Amniotic stem cell (primary cell): Measurements from ENCODE around the gene CDC42SE2.

ENCODE experiments used
- DNase-seq: peaks from one replicate; lab custom pipeline; 2025; lab: John Stamatoyannopoulos, UW

The CDC42SE2 gene

GRCh38 chr5:131263648-131264450 lies at the start of gene CDC42SE2:
CDC42SE2 (plus strand) TSS chr5:131264053; CDS start chr5:131359494, 95,441 bp downstream.
- peak; percentile 68 for DNase-seq

- no peak for DNase-seq
Observed at GRCh38 chr5:131214609-131215227, 49.1 kb upstream of the CDC42SE2 start.

GRCh38 chr5:131217791-131218190 lies 46.1 kb upstream of the CDC42SE2 start:
- no peak for DNase-seq

- DNase-seq, result no peak
Observed at GRCh38 chr5:131218392-131218791, 45.5 kb upstream of the CDC42SE2 start.

- DNase-seq, result no peak
Observed at GRCh38 chr5:131220566-131220965, 43.3 kb upstream of the CDC42SE2 start.

GRCh38 chr5:131221008-131221703 lies 42.7 kb upstream of the CDC42SE2 start:
- DNase-seq, result no peak

GRCh38 chr5:131221888-131222287 lies 42.0 kb upstream of the CDC42SE2 start:
- DNase-seq, result no peak

- no peak for DNase-seq
Observed at GRCh38 chr5:131222731-131223130, 41.1 kb upstream of the CDC42SE2 start.

GRCh38 chr5:131223751-131224386 lies 40.0 kb upstream of the CDC42SE2 start:
- no peak for DNase-seq

- no peak for DNase-seq
Observed at GRCh38 chr5:131224387-131225201, 39.3 kb upstream of the CDC42SE2 start.

GRCh38 chr5:131225282-131225974 lies 38.4 kb upstream of the CDC42SE2 start:
- DNase-seq, result no peak

- no peak for DNase-seq
Observed at GRCh38 chr5:131226899-131227298, 37.0 kb upstream of the CDC42SE2 start.

GRCh38 chr5:131228646-131229045 lies 35.2 kb upstream of the CDC42SE2 start:
- DNase-seq, result no peak

- DNase-seq, result no peak
Observed at GRCh38 chr5:131229623-131230022, 34.2 kb upstream of the CDC42SE2 start.

GRCh38 chr5:131230406-131230805 lies 33.4 kb upstream of the CDC42SE2 start:
- no peak for DNase-seq

GRCh38 chr5:131239686-131240085 lies 24.2 kb upstream of the CDC42SE2 start:
- DNase-seq, result no peak

GRCh38 chr5:131242728-131243255 lies 21.1 kb upstream of the CDC42SE2 start:
- peak; percentile 69 for DNase-seq

- DNase-seq, result no peak
Observed at GRCh38 chr5:131245312-131245711, 18.5 kb upstream of the CDC42SE2 start.

- DNase-seq, result no peak
Observed at GRCh38 chr5:131245948-131246347, 17.9 kb upstream of the CDC42SE2 start.

GRCh38 chr5:131246504-131246903 lies 17.3 kb upstream of the CDC42SE2 start:
- DNase-seq, result no peak
